HepG2 (cell line): ENCODE results near the gene BTG4. TPM values are rescaled to one million over a fixed set of nuclear protein-coding genes. Genes with fewer than 3 reads are reported as not detected.

Experiments
- CEBPG ChIP-seq: IDR thresholded peaks from 2 replicates; pipeline ENCODE4 v1.6.1; 2016
- CHD4 ChIP-seq: fragments of 200-600 bp; sonication (generic); IDR thresholded peaks from 2 replicates; pipeline ENCODE4 v1.7.0; 2017; ENCODE audit warnings: mild to moderate bottlenecking, low read length, borderline replicate concordance
- CREM ChIP-seq, 2 experiments: sonication (generic) in 1 of 2; formaldehyde crosslinking in 1 of 2; IDR thresholded peaks; 2 replicates each; pipeline versions ENCODE4 v1.4.0 to v1.6.1; 2016 to 2020; ENCODE audit warnings: antibody characterized with exemption in 1 of 2, mild to moderate bottlenecking in 1 of 2, missing genetic modification reagents in 1 of 2
- ELF1 ChIP-seq: sonication (generic); formaldehyde crosslinking; IDR thresholded peaks from 2 replicates; pipeline ENCODE4 v1.4.0; 2020; ENCODE audit warnings: missing genetic modification reagents
- ELF3 ChIP-seq: IDR thresholded peaks from 2 replicates; pipeline ENCODE4 v1.6.1; 2016; ENCODE audit warnings: missing genetic modification reagents, missing compliant biosample characterization
- ERF ChIP-seq: IDR thresholded peaks from 2 replicates; pipeline ENCODE4 v1.6.1; 2018; ENCODE audit warnings: missing biosample characterization, missing genetic modification reagents
- EZH2 ChIP-seq: conservative IDR thresholded peaks from 2 replicates; pipeline ENCODE4 v1.6.1; 2012; ENCODE audit warnings: mild to moderate bottlenecking, low read depth, low read length, moderate library complexity
- IRF2 ChIP-seq: IDR thresholded peaks from 2 replicates; pipeline ENCODE4 v1.6.1; 2018; ENCODE audit warnings: missing genetic modification reagents, missing compliant biosample characterization
- NONO ChIP-seq, 2 experiments: fragments of 450-650 bp in 1 of 2; sonication (generic) in 1 of 2; formaldehyde crosslinking in 1 of 2; IDR thresholded peaks in 1 of 2; conservative IDR thresholded peaks in 1 of 2; 2 replicates each; pipeline versions ENCODE4 v1.6.1 to v1.8.0; 2017 to 2022; ENCODE audit warnings: mild to moderate bottlenecking in 1 of 2, missing genetic modification reagents in 1 of 2, moderate library complexity in 1 of 2
- NR0B2 ChIP-seq: sonication (generic); formaldehyde crosslinking; IDR thresholded peaks from 2 replicates; pipeline ENCODE4 v1.4.0; 2020; ENCODE audit warnings: mild to moderate bottlenecking, missing genetic modification reagents
- NR2F2 ChIP-seq: IDR thresholded peaks from 2 replicates; pipeline ENCODE4 v1.6.1; 2012; ENCODE audit warnings: low read depth, inconsistent platforms, borderline replicate concordance
- SAP130 ChIP-seq: IDR thresholded peaks from 2 replicates; pipeline ENCODE4 v1.6.1; 2016; ENCODE audit warnings: low read depth
- SMC3 ChIP-seq: IDR thresholded peaks from 2 replicates; pipeline ENCODE4 v1.6.1; 2011; ENCODE audit warnings: low read length, improper control_type of control experiment
- TBP ChIP-seq: sonication (generic); formaldehyde crosslinking; IDR thresholded peaks from 2 replicates; pipeline ENCODE4 v1.5.0; 2020; ENCODE audit warnings: missing genetic modification reagents
- TEAD3 ChIP-seq: optimal IDR thresholded peaks from 2 replicates; pipeline ENCODE3; 2016; ENCODE audit warnings: borderline replicate concordance
- XRCC5 ChIP-seq: fragments of 200-400 bp; formaldehyde crosslinking; optimal IDR thresholded peaks from 2 replicates; pipeline ENCODE3; 2017; ENCODE audit warnings: mild to moderate bottlenecking, low read length
- ZNF235 ChIP-seq: sonication (generic); formaldehyde crosslinking; IDR thresholded peaks from 2 replicates; pipeline ENCODE4 v1.8.1; 2023; ENCODE audit warnings: mild to moderate bottlenecking, missing genetic modification reagents, borderline replicate concordance
- ZNF331 ChIP-seq: sonication (generic); formaldehyde crosslinking; IDR thresholded peaks from 2 replicates; pipeline ENCODE4 v1.4.0; 2020; ENCODE audit warnings: missing genetic modification reagents
- ZNF383 ChIP-seq: sonication (generic); formaldehyde crosslinking; IDR thresholded peaks from 2 replicates; pipeline ENCODE4 v1.4.0; 2020; ENCODE audit warnings: missing genetic modification reagents, mild to moderate bottlenecking, borderline replicate concordance
- ZNF646 ChIP-seq: sonication (generic); formaldehyde crosslinking; IDR thresholded peaks from 2 replicates; pipeline ENCODE4 v1.9.0; 2021; ENCODE audit warnings: mild to moderate bottlenecking, missing genetic modification reagents
- ZNF674 ChIP-seq: sonication (generic); formaldehyde crosslinking; IDR thresholded peaks from 2 replicates; pipeline ENCODE4 v1.5.0; 2020; ENCODE audit warnings: low read depth, mild to moderate bottlenecking, missing genetic modification reagents
- ZNF713 ChIP-seq: sonication (generic); formaldehyde crosslinking; IDR thresholded peaks from 2 replicates; pipeline ENCODE4 v1.4.0; 2020; ENCODE audit warnings: mild to moderate bottlenecking, missing genetic modification reagents
- polyA plus RNA-seq, 8 experiments: library from polyadenylated mRNA; depleted of rRNA in 3 of 8; stranded (reverse) in 7 of 8; unstranded in 1 of 8; fragments of >200 nt; fragmentation: Illumina TruSeq in 4 of 8; extraction: Trizol in 4 of 8; gene quantifications; 2 replicates each; pipeline versions ENCODE4 v1.2.1 to v1.2.3, GENCODE V29; 2011 to 2016; ENCODE audit warnings: low read depth in 4 of 8, missing spikeins in 1 of 8, mixed read lengths in 1 of 8; ENCODE audit not compliant: insufficient read depth in 1 of 8
- total RNA-seq, 5 experiments: library from RNA; depleted of rRNA; stranded (reverse); fragments of >200 nt; fragmentation: Illumina TruSeq; extraction: Trizol; gene quantifications; 2 replicates each; pipeline ENCODE4 v1.2.3, GENCODE V29; 2016; ENCODE audit warnings: low read depth in 1 of 5
- TF ChIP-seq, protein P1 (sequence below): sonication (generic); formaldehyde crosslinking; IDR thresholded peaks from 2 replicates; pipeline ENCODE4 v1.5.0; 2020; ENCODE audit warnings: mild to moderate bottlenecking, missing genetic modification reagents, moderate library complexity

The BTG4 gene
- total and polyA plus RNA-seq, 2 of the 13 experiments (the other 11 are each of a cell fraction or from before 2014, with no cell fraction given) = not detected

DNA sequence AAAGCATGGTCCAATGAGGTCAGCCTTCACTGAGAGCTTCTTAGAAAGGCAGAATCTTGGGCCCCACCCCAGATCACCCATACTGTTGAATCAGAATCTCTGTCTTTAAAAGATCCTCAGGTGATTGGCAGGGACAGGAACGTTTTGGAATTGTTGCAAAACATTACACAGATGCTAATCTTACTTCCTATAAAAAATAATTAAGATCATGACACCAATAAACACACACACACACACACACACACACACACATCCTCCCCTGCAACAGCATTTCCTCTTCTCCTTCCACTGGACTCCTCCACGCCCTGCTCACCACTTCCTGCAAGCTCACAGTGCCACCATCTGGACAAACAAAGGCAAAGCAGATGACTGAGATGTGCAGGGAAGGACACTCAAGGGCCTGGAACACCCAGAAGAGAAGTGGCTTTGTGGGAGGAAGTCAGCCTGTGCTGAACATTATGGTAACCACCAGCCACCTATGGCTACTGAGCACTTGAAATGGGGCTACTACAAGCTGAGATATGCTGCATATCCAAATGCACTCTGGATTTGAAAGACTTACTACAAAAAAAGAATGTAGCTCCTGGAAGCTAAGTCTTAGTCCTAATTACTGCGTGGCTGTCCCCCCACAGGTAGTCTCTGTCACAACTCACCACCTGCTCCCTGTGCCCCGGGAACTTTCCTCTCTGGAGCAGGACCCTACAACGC, 65.6 kb downstream of the BTG4 start (continued):
- no peak for TF ChIP-seq TBP
- TF ChIP-seq ZNF646 (CRISPR knock-in tag) = peak; percentile 77
- peak; percentile 39; the same call in 1 of the 2 replicates for TF ChIP-seq ELF1
- no peak for TF ChIP-seq CHD4
- TF ChIP-seq, protein P1, sequence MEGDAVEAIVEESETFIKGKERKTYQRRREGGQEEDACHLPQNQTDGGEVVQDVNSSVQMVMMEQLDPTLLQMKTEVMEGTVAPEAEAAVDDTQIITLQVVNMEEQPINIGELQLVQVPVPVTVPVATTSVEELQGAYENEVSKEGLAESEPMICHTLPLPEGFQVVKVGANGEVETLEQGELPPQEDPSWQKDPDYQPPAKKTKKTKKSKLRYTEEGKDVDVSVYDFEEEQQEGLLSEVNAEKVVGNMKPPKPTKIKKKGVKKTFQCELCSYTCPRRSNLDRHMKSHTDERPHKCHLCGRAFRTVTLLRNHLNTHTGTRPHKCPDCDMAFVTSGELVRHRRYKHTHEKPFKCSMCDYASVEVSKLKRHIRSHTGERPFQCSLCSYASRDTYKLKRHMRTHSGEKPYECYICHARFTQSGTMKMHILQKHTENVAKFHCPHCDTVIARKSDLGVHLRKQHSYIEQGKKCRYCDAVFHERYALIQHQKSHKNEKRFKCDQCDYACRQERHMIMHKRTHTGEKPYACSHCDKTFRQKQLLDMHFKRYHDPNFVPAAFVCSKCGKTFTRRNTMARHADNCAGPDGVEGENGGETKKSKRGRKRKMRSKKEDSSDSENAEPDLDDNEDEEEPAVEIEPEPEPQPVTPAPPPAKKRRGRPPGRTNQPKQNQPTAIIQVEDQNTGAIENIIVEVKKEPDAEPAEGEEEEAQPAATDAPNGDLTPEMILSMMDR (CRISPR knock-in tag) = peak; percentile 98
- TF ChIP-seq ZNF674 (CRISPR knock-in tag) = no peak
- no peak for TF ChIP-seq NR0B2 (CRISPR knock-in tag)
- TF ChIP-seq XRCC5 = peak; percentile 72
- no peak for TF ChIP-seq CREM (IDR thresholded peaks at IDR 0.05)
- no peak for TF ChIP-seq CREM (CRISPR knock-in tag; IDR thresholded peaks at IDR 0.05)
- TF ChIP-seq NR2F2 = no peak
- no peak for TF ChIP-seq TEAD3 (CRISPR knock-in tag)
- TF ChIP-seq ERF (CRISPR knock-in tag) = peak; percentile 34; the same call in 1 of the 2 replicates
- TF ChIP-seq ZNF713 (CRISPR knock-in tag) = no peak
- no peak for TF ChIP-seq ZNF331
- TF ChIP-seq SMC3 = peak; percentile 95
- TF ChIP-seq SAP130 (CRISPR knock-in tag) = peak; percentile 21; the same call in 1 of the 2 replicates
- no peak for TF ChIP-seq ZNF383 (CRISPR knock-in tag)
- TF ChIP-seq IRF2 (CRISPR knock-in tag) = peak; percentile 63; the same call in 1 of the 2 replicates
- no peak for TF ChIP-seq NONO (IDR thresholded peaks at IDR 0.05)
- 0 out of 2 replicates have a peak, but pooled peaks have one; percentile 44 for TF ChIP-seq NONO (CRISPR knock-in tag; conservative IDR thresholded peaks at IDR 0.05)
- TF ChIP-seq CEBPG = peak; percentile 11; the same call in 1 of the 2 replicates
- TF ChIP-seq EZH2 = no peak
- TF ChIP-seq ELF3 (CRISPR knock-in tag) = peak; percentile 46; the same call in 1 of the 2 replicates
- TF ChIP-seq ZNF235 (CRISPR knock-in tag) = no peak
